ENCODE data around the gene SMIM20. TPM values are rescaled to one million over a fixed set of nuclear protein-coding genes. Genes with fewer than 3 reads are reported as not detected.
A peak's percentile ranks its signal among the peaks of the same experiment; 100 is the strongest.

The SMIM20 gene
- total and polyA plus RNA-seq, 9 of the 15 experiments (the other 6 are each of a cell fraction or from before 2014, with no cell fraction given): 25.1 to 51.0 (median 38.9) TPM

GRCh38 chr4:25903900-25904747 lies 9.9 kb upstream of the SMIM20 start:
- ChIA-PET POLR2A (interaction anchor here (1.0 kb wide), 1 partner anchor 15 kb away, joined by 3 read pairs; no protein-coding TSS in a partner anchor), CTCF (ENCODE audit: low intra/inter-chr PET ratio) (no interaction called here)
- Histone ChIP-seq H3K27me3 (ENCODE audit: control insufficient read depth in 2 of 2, insufficient read depth in 2 of 2, low read length in 2 of 2) (peaks cover 13 to 47% of the 10 kb centered on the region in 2 experiments), H3K4me2 (ENCODE audit: insufficient read depth, low read length) (no peak overlapping the region), H3K4me1 (replicated peaks in 1 of 2; ENCODE audit: control insufficient read depth in 2 of 2, insufficient read depth in 2 of 2, low read length in 2 of 2) (peaks cover 0 to 2% of the 10 kb centered on the region in 2 experiments; a peak in 2 of 5 replicates), H3K79me2 (ENCODE audit: control insufficient read depth, insufficient read depth, low read length) (no peaks in the 10 kb centered on the region), H4K20me1 (replicated peaks; ENCODE audit: control insufficient read depth, insufficient read depth, low read length) (0 out of 2 replicates have a peak, but pooled peaks cover 3% of the 10 kb centered on the region), H3K27ac (ENCODE audit: extremely low read depth, low read depth, low read length) (no peak overlapping the region), H3K4me3 (no peak overlapping the region), H3K9ac (ENCODE audit: insufficient read depth in 1 of 2, low read depth in 2 of 2, low read length in 2 of 2) (no peak overlapping the region), H3K9me1 (ENCODE audit: control insufficient read depth, insufficient read depth, low read length) (no peaks in the 10 kb centered on the region), H3K36me3 (ENCODE audit: control insufficient read depth, insufficient read depth, low read length) (no peaks in the 10 kb centered on the region), H3K9me3 (replicated peaks; ENCODE audit: control insufficient read depth, insufficient read depth, low read depth, low read length) (no peaks in the 10 kb centered on the region), H2AFZ (ENCODE audit: low read depth, low read length) (no peak overlapping the region)
- WGBS (ENCODE audit: insufficient coverage, low coverage, missing lambda C conversion rate): 9% methylated on average over 8 of the region's 8 CpGs
- DNase-seq (ENCODE audit: extremely low read depth in 1 of 4, low spot score in 3 of 4) (no peak), FAIRE-seq (no peak), ATAC-seq (no peak)
- in situ Hi-C loops (cut with MboI): no loop called here
- BruUV-seq (replicated peaks): no TSS peak
- intact Hi-C loops (cut with micrococcal nuclease): no loop called here
- TF ChIP-seq NFIC (IDR thresholded peaks at IDR 0.05): peak; percentile 71
- no peak for TF ChIP-seq ARNT (IDR thresholded peaks at IDR 0.05)

GRCh38 chr4:25904748-25905082 lies 9.3 kb upstream of the SMIM20 start:
- H3K4me3 ChIP-seq: no peak overlapping the region
- in situ Hi-C loops (cut with MboI): no loop called here
- WGBS (ENCODE audit: insufficient coverage, low coverage, missing lambda C conversion rate): 37% methylated on average over 3 of the region's 3 CpGs
- H3K79me2 ChIP-seq (ENCODE audit: control insufficient read depth, insufficient read depth, low read length): no peaks in the 10 kb centered on the region
- no TSS peak for BruUV-seq (replicated peaks)
- no peak overlapping the region for H2AFZ ChIP-seq (ENCODE audit: low read depth, low read length)
- intact Hi-C loops (cut with micrococcal nuclease): no loop called here
- H3K9ac ChIP-seq (ENCODE audit: insufficient read depth in 1 of 2, low read depth in 2 of 2, low read length in 2 of 2): no peak overlapping the region
- no peak for TF ChIP-seq ZNF143 (CRISPR knock-in tag; IDR thresholded peaks at IDR 0.05)
- no peak for TF ChIP-seq ETS2 (tag; IDR thresholded peaks at IDR 0.05; ENCODE audit: borderline replicate concordance, poor library complexity, severe bottlenecking)
- no peak for TF ChIP-seq ELF1 (tag; IDR thresholded peaks at IDR 0.05)
- no peak for TF ChIP-seq HNRNPK (IDR thresholded peaks at IDR 0.05; ENCODE audit: low read depth, low read length, poor library complexity, severe bottlenecking)
- TF ChIP-seq ARID3B (CRISPR knock-in tag; IDR thresholded peaks at IDR 0.05; ENCODE audit: borderline replicate concordance): no peak
- TF ChIP-seq ZZZ3 (IDR thresholded peaks at IDR 0.05): no peak
- TF ChIP-seq CCNT2 (IDR thresholded peaks at IDR 0.05; ENCODE audit: borderline replicate concordance, extremely low read depth, insufficient read length, low read depth, low read length): no peak
- no peak overlapping the region for H3K4me2 ChIP-seq (ENCODE audit: insufficient read depth, low read length)
- CTCF ChIA-PET (ENCODE audit: low intra/inter-chr PET ratio): no interaction called here
- no peaks in the 10 kb centered on the region for H3K9me3 ChIP-seq (replicated peaks; ENCODE audit: control insufficient read depth, insufficient read depth, low read depth, low read length)
- POLR2A ChIA-PET: interaction anchor here (0.6 kb wide), 1 partner anchor 9 kb away, joined by 3 read pairs; no protein-coding TSS in a partner anchor
- peaks cover 0 to 2% of the 10 kb centered on the region in 2 experiments; a peak in 2 of 5 replicates for H3K4me1 ChIP-seq (replicated peaks in 1 of 2; ENCODE audit: control insufficient read depth in 2 of 2, insufficient read depth in 2 of 2, low read length in 2 of 2)
- FAIRE-seq (no peak), DNase-seq (ENCODE audit: extremely low read depth in 1 of 4, low spot score in 3 of 4) (no peak), ATAC-seq (no peak)
- H4K20me1 ChIP-seq (replicated peaks; ENCODE audit: control insufficient read depth, insufficient read depth, low read length): 0 out of 2 replicates have a peak, but pooled peaks cover 3% of the 10 kb centered on the region
- H3K27ac ChIP-seq (ENCODE audit: extremely low read depth, low read depth, low read length): no peak overlapping the region
- H3K9me1 ChIP-seq (ENCODE audit: control insufficient read depth, insufficient read depth, low read length): no peaks in the 10 kb centered on the region
- H3K36me3 ChIP-seq (ENCODE audit: control insufficient read depth, insufficient read depth, low read length): no peaks in the 10 kb centered on the region
- peaks cover 17 to 47% of the 10 kb centered on the region in 2 experiments for H3K27me3 ChIP-seq (ENCODE audit: control insufficient read depth in 2 of 2, insufficient read depth in 2 of 2, low read length in 2 of 2)
